SW 1271 (cell line): Measurements from ENCODE around the gene FOLR1.

Experiments used
- DNase-seq, 2 experiments: peaks; one replicate each; lab custom pipeline; 2025; lab: John Stamatoyannopoulos, UW

The FOLR1 gene

GRCh38 chr11:72235351-72236057 lies 43.6 kb downstream of the FOLR1 start:
- no peak for DNase-seq

- no peak for DNase-seq
These were observed 44.2 kb downstream of the FOLR1 start for GRCh38 chr11:72236083-72236697.

GRCh38 chr11:72236774-72237111 lies 44.8 kb downstream of the FOLR1 start:
- DNase-seq, result no peak

- no peak for DNase-seq
These were observed 45.4 kb downstream of the FOLR1 start for GRCh38 chr11:72237112-72237931.

GRCh38 chr11:72238040-72238450 lies 46.1 kb downstream of the FOLR1 start:
- DNase-seq, result peak in 1 of 2 experiments; percentile 50

GRCh38 chr11:72238492-72239312 lies 46.8 kb downstream of the FOLR1 start:
- no peak for DNase-seq

- DNase-seq, result peak in 1 of 2 experiments; percentile 31
These were observed 47.4 kb downstream of the FOLR1 start for GRCh38 chr11:72239313-72239848.

- no peak for DNase-seq
These were observed 48.0 kb downstream of the FOLR1 start for GRCh38 chr11:72239849-72240460.

- no peak for DNase-seq
These were observed 48.7 kb downstream of the FOLR1 start for GRCh38 chr11:72240461-72241290.

- no peak for DNase-seq
These were observed 49.4 kb downstream of the FOLR1 start for GRCh38 chr11:72241291-72241781.

- no peak for DNase-seq
These were observed 50.2 kb downstream of the FOLR1 start for GRCh38 chr11:72242141-72242540.

GRCh38 chr11:72243173-72244059 lies 51.5 kb downstream of the FOLR1 start:
- no peak for DNase-seq

GRCh38 chr11:72244060-72244360 lies 52.1 kb downstream of the FOLR1 start, which contains the start of gene PHOX2A:
Gene PHOX2A (minus strand): TSS chr11:72244176. CDS start chr11:72244004, 172 bp downstream.
- no peak for DNase-seq

GRCh38 chr11:72244361-72245262 lies 52.7 kb downstream of the FOLR1 start:
- DNase-seq, result no peak

- DNase-seq, result no peak
These were observed 53.4 kb downstream of the FOLR1 start for GRCh38 chr11:72245263-72245816.
